ENCODE measurements around the gene DBX1. TPM values are rescaled to one million over a fixed set of nuclear protein-coding genes. Genes with fewer than 3 reads are reported as not detected.

DBX1 gene
- total and polyA plus RNA-seq, 4 donors, result not detected

DNA sequence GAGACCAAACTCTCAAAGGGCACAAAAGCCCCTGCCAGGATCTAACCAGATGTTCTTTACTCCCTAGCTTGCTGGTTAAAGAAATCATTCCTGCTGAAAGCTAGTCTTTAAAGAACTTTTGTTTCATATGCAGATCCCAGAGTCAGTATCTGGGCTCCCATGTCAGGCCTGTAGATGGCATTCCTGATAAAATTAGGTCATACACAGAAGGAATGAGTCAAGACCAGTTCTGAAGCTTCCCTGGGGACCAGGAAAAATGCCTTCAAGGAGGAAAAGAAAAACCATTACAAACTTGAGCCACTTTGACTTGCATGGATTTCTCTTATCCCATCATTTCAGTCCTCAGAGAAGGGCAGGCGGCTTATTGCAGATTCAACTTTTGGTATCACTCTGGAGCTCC is 5.9 kb downstream of the DBX1 start:
- no peak for DNase-seq (ENCODE audit: low spot score)
- peaks cover 0 to 4% (median 1%) of the 10 kb centered on the region in 4 donors for H3K9me3 ChIP-seq (ENCODE audit: control insufficient read depth in 4 of 4, low read length in 3 of 4)
- peaks cover 5 to 26% (median 13%) of the 10 kb centered on the region in 4 donors for H3K27me3 ChIP-seq (ENCODE audit: control insufficient read depth in 4 of 4, insufficient read depth in 4 of 4, low read length in 3 of 4)
- no peak overlapping the region for H3K4me3 ChIP-seq (ENCODE audit: low read depth in 1 of 3, low read length in 3 of 3)
- WGBS, result 95% methylated on average over 1 of the region's 1 CpG
- H3K36me3 ChIP-seq (ENCODE audit: control insufficient read depth in 4 of 4, insufficient read depth in 3 of 4, low read depth in 1 of 4, low read length in 3 of 4), result no peaks in the 10 kb centered on the region
- no peak overlapping the region for H3K9ac ChIP-seq (ENCODE audit: low read depth in 1 of 2, low read length in 2 of 2)
- H3K27ac ChIP-seq (ENCODE audit: low read depth in 1 of 2, low read length in 2 of 2), result no peak overlapping the region
- TF ChIP-seq SP1 (IDR thresholded peaks at IDR 0.05) (no peak), HNF4A (conservative IDR thresholded peaks at IDR 0.05) (no peak), GABPA (IDR thresholded peaks at IDR 0.05 in 1 of 2, conservative IDR thresholded peaks at IDR 0.05 in 1 of 2) (no peak), NR2F2 (IDR thresholded peaks at IDR 0.05) (no peak), RAD21 (IDR thresholded peaks at IDR 0.05) (no peak), TAF1 (conservative IDR thresholded peaks at IDR 0.05) (no peak), JUND (IDR thresholded peaks at IDR 0.05) (no peak), FOXA1 (IDR thresholded peaks at IDR 0.05) (no peak), FOXA2 (IDR thresholded peaks at IDR 0.05) (no peak), EGR1 (IDR thresholded peaks at IDR 0.05; ENCODE audit: low read depth in 2 of 2) (no peak), YY1 (IDR thresholded peaks at IDR 0.05) (no peak), HNF4G (IDR thresholded peaks at IDR 0.05) (no peak), RXRA (IDR thresholded peaks at IDR 0.05) (no peak)
- TF ChIP-seq, protein P1, sequence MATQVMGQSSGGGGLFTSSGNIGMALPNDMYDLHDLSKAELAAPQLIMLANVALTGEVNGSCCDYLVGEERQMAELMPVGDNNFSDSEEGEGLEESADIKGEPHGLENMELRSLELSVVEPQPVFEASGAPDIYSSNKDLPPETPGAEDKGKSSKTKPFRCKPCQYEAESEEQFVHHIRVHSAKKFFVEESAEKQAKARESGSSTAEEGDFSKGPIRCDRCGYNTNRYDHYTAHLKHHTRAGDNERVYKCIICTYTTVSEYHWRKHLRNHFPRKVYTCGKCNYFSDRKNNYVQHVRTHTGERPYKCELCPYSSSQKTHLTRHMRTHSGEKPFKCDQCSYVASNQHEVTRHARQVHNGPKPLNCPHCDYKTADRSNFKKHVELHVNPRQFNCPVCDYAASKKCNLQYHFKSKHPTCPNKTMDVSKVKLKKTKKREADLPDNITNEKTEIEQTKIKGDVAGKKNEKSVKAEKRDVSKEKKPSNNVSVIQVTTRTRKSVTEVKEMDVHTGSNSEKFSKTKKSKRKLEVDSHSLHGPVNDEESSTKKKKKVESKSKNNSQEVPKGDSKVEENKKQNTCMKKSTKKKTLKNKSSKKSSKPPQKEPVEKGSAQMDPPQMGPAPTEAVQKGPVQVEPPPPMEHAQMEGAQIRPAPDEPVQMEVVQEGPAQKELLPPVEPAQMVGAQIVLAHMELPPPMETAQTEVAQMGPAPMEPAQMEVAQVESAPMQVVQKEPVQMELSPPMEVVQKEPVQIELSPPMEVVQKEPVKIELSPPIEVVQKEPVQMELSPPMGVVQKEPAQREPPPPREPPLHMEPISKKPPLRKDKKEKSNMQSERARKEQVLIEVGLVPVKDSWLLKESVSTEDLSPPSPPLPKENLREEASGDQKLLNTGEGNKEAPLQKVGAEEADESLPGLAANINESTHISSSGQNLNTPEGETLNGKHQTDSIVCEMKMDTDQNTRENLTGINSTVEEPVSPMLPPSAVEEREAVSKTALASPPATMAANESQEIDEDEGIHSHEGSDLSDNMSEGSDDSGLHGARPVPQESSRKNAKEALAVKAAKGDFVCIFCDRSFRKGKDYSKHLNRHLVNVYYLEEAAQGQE (IDR thresholded peaks at IDR 0.05), result no peak
- TF ChIP-seq, protein P2, sequence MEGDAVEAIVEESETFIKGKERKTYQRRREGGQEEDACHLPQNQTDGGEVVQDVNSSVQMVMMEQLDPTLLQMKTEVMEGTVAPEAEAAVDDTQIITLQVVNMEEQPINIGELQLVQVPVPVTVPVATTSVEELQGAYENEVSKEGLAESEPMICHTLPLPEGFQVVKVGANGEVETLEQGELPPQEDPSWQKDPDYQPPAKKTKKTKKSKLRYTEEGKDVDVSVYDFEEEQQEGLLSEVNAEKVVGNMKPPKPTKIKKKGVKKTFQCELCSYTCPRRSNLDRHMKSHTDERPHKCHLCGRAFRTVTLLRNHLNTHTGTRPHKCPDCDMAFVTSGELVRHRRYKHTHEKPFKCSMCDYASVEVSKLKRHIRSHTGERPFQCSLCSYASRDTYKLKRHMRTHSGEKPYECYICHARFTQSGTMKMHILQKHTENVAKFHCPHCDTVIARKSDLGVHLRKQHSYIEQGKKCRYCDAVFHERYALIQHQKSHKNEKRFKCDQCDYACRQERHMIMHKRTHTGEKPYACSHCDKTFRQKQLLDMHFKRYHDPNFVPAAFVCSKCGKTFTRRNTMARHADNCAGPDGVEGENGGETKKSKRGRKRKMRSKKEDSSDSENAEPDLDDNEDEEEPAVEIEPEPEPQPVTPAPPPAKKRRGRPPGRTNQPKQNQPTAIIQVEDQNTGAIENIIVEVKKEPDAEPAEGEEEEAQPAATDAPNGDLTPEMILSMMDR (IDR thresholded peaks at IDR 0.05; ENCODE audit: low read depth, low read length, missing input control), result no peak
- TF ChIP-seq, protein P3, sequence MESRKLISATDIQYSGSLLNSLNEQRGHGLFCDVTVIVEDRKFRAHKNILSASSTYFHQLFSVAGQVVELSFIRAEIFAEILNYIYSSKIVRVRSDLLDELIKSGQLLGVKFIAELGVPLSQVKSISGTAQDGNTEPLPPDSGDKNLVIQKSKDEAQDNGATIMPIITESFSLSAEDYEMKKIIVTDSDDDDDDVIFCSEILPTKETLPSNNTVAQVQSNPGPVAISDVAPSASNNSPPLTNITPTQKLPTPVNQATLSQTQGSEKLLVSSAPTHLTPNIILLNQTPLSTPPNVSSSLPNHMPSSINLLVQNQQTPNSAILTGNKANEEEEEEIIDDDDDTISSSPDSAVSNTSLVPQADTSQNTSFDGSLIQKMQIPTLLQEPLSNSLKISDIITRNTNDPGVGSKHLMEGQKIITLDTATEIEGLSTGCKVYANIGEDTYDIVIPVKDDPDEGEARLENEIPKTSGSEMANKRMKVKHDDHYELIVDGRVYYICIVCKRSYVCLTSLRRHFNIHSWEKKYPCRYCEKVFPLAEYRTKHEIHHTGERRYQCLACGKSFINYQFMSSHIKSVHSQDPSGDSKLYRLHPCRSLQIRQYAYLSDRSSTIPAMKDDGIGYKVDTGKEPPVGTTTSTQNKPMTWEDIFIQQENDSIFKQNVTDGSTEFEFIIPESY (IDR thresholded peaks at IDR 0.05), result no peak
- TF ChIP-seq, protein P4, sequence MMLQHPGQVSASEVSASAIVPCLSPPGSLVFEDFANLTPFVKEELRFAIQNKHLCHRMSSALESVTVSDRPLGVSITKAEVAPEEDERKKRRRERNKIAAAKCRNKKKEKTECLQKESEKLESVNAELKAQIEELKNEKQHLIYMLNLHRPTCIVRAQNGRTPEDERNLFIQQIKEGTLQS (IDR thresholded peaks at IDR 0.05), result no peak
- TF ChIP-seq, protein P5, sequence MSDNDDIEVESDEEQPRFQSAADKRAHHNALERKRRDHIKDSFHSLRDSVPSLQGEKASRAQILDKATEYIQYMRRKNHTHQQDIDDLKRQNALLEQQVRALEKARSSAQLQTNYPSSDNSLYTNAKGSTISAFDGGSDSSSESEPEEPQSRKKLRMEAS (IDR thresholded peaks at IDR 0.05), result no peak
- H3K4me1 ChIP-seq (ENCODE audit: control insufficient read depth in 4 of 4, insufficient read depth in 4 of 4, low read length in 3 of 4), result peaks cover 7 to 14% (median 9%) of the 10 kb centered on the region in 4 donors
